HCT116 (cell line): ENCODE measurements around the gene PPP1R37. TPM values are rescaled to one million over a fixed set of nuclear protein-coding genes. Genes with fewer than 3 reads are reported as not detected.

Source experiments
- ATAC-seq: fragments of 200-7000 bp; cut with Tn5 transposase; 2 replicates; pipeline ENCODE4 v1.9.1; 2020; ENCODE audit warnings: mild to moderate bottlenecking, moderate library complexity
- BruUV-seq: library from RNA; stranded (reverse); fragments of 400-500 nt; replicated peaks from 2 replicates; lab custom pipeline; 2021; lab: Mats Ljungman, UMichigan
- CTCF ChIA-PET: fragments of 300-600 bp; sonication (Branson Sonifier 250); formaldehyde crosslinking; loops from one replicate; lab custom pipeline; 2021; ENCODE audit warnings: antibody characterized with exemption; lab: Charles Lee
- POLR2A ChIA-PET: fragments of 300-600, 350-600 bp; sonication (Branson Sonifier 250); formaldehyde crosslinking; loops from one replicate; lab custom pipeline; 2021; ENCODE audit warnings: antibody characterized with exemption; lab: Charles Lee
- RAD21 ChIA-PET, 2 experiments: fragments of 300-600 bp; sonication (Branson Sonifier 250); formaldehyde crosslinking; loops; one replicate each; lab custom pipeline; 2023; ENCODE audit warnings: low total read pairs in 2 of 2; ENCODE audit not compliant: uncharacterized antibody in 2 of 2, unreplicated experiment in 2 of 2, low non-redundant PET in 1 of 2; lab: Charles Lee
- DNase-seq: peaks from one replicate; pipeline ENCODE4 v3.0.0-alpha.2; 2010; ENCODE audit warnings: low read depth, low spot score
- H2AFZ ChIP-seq: fragments of 200-600 bp; shearing (Covaris generic), sonication (generic); 2 replicates; pipeline ENCODE4 v1.6.1; 2017; ENCODE audit warnings: low read depth, mixed run types, mixed read lengths, antibody characterized with exemption, low read length; ENCODE audit not compliant: poor library complexity, severe bottlenecking
- H3K27ac ChIP-seq: 2 replicates; pipeline ENCODE4 v1.5.1; 2012; ENCODE audit warnings: low read depth, low read length
- H3K27me3 ChIP-seq: fragments of 200-600 bp; sonication (generic); 2 replicates; pipeline ENCODE4 v1.6.1; 2016; ENCODE audit warnings: mixed run types, low read length, mixed read lengths; ENCODE audit not compliant: insufficient read depth
- H3K36me3 ChIP-seq, 2 experiments: fragments of 200-500 bp in 1 of 2; fragments of 200-600 bp in 1 of 2; sonication (Bioruptor generic) in 1 of 2; sonication (generic) in 1 of 2; 2 replicates each; pipeline versions ENCODE4 v1.5.1 to v1.6.1; 2014 to 2016; ENCODE audit warnings: low read length in 2 of 2, inconsistent platforms in 1 of 2, mixed read lengths in 1 of 2, mixed run types in 1 of 2; ENCODE audit not compliant: insufficient read depth in 2 of 2, control insufficient read depth in 1 of 2
- H3K4me1 ChIP-seq, 2 experiments: fragments of 200-600 bp in 1 of 2; sonication (generic) in 1 of 2; 2 replicates each; pipeline versions ENCODE4 v1.5.1 to v1.6.1; 2012 to 2017; ENCODE audit warnings: low read length in 2 of 2, inconsistent platforms in 1 of 2, mild to moderate bottlenecking in 1 of 2, mixed read lengths in 1 of 2, mixed run types in 1 of 2, moderate library complexity in 1 of 2; ENCODE audit not compliant: insufficient read depth in 2 of 2, control insufficient read depth in 1 of 2
- H3K4me2 ChIP-seq: fragments of 200-600 bp; sonication (generic); 2 replicates; pipeline ENCODE4 v1.6.1; 2017; ENCODE audit warnings: mixed run types, low read length, mixed read lengths
- H3K4me3 ChIP-seq, 2 experiments: fragments of 200-600 bp in 1 of 2; sonication (generic) in 1 of 2; replicated peaks in 1 of 2; 2 replicates each; pipeline ENCODE4 v1.5.1; 2011 to 2016; ENCODE audit warnings: low read length in 2 of 2, control low read depth in 1 of 2, low read depth in 1 of 2, mild to moderate bottlenecking in 1 of 2, mixed read lengths in 1 of 2, mixed run types in 1 of 2
- H3K79me2 ChIP-seq: fragments of 200-600 bp; sonication (generic); 2 replicates; pipeline ENCODE4 v1.6.1; 2017; ENCODE audit warnings: mild to moderate bottlenecking, mixed run types, low read length, moderate library complexity, mixed read lengths; ENCODE audit not compliant: insufficient read depth
- H3K9ac ChIP-seq: fragments of 200-600 bp; sonication (generic); 2 replicates; pipeline ENCODE4 v1.6.1; 2016; ENCODE audit warnings: low read length, mixed read lengths
- H3K9me2 ChIP-seq: fragments of 200-600 bp; sonication (generic), shearing (Covaris generic); 2 replicates; pipeline ENCODE4 v1.6.1; 2017; ENCODE audit warnings: mixed run types, mild to moderate bottlenecking, moderate library complexity; ENCODE audit not compliant: insufficient read depth
- H3K9me3 ChIP-seq, 2 experiments: fragments of 200-500 bp in 1 of 2; fragments of 200-600 bp in 1 of 2; sonication (Bioruptor generic) in 1 of 2; sonication (generic) in 1 of 2; 2 replicates each; pipeline ENCODE4 v1.6.1; 2014 to 2017; ENCODE audit warnings: low read length in 2 of 2, mixed read lengths in 2 of 2, inconsistent platforms in 1 of 2, low read depth in 1 of 2, mild to moderate bottlenecking in 1 of 2, mixed run types in 1 of 2, moderate library complexity in 1 of 2; ENCODE audit not compliant: control insufficient read depth in 1 of 2, insufficient read depth in 1 of 2
- H4K20me1 ChIP-seq: fragments of 200-600 bp; sonication (generic), shearing (Covaris generic); 2 replicates; pipeline ENCODE4 v1.6.1; 2017; ENCODE audit warnings: mixed run types, mild to moderate bottlenecking, moderate library complexity; ENCODE audit not compliant: insufficient read depth
- CEBPB ChIP-seq: IDR thresholded peaks from 2 replicates; pipeline ENCODE4 v1.6.1; 2012; ENCODE audit warnings: low read depth
- EZH2 ChIP-seq: fragments of 200-600 bp; sonication (generic); IDR thresholded peaks from 2 replicates; pipeline ENCODE4 v1.6.1; 2017; ENCODE audit warnings: antibody characterized with exemption, mixed run types
- EZH2phosphoT487 ChIP-seq: fragments of 200-600 bp; IDR thresholded peaks from 2 replicates; pipeline ENCODE4 v1.6.1; 2018; ENCODE audit warnings: antibody characterized with exemption, borderline replicate concordance
- POLR2A ChIP-seq: IDR thresholded peaks from 2 replicates; pipeline ENCODE4 v1.7.0; 2011; ENCODE audit warnings: borderline replicate concordance; ENCODE audit not compliant: insufficient read depth, insufficient read length; ENCODE audit errors: extremely low read depth
- RAD21 ChIP-seq: IDR thresholded peaks from 2 replicates; pipeline ENCODE4 v1.6.1; 2012; ENCODE audit warnings: low read depth, mild to moderate bottlenecking
- SIN3A ChIP-seq: IDR thresholded peaks from 2 replicates; pipeline ENCODE4 v1.6.1; 2012; ENCODE audit warnings: low read depth
- SRF ChIP-seq: IDR thresholded peaks from 2 replicates; pipeline ENCODE4 v1.6.1; 2012; ENCODE audit warnings: low read depth
- ZNF274 ChIP-seq: fragments of 200-500 bp; sonication (Bioruptor generic); IDR thresholded peaks from 2 replicates; pipeline ENCODE4 v1.6.1; 2014; ENCODE audit warnings: mild to moderate bottlenecking, low read depth, low read length, inconsistent platforms
- intact Hi-C: fragments of 100-400 bp; cut with micrococcal nuclease; formaldehyde crosslinking; loops from 2 replicates; pipeline ENCODE4 v1.10.0; 2022
- total RNA-seq: library from RNA; stranded (reverse); gene quantifications from one replicate; pipeline ENCODE4 v1.2.1, GENCODE V29; 2021; ENCODE audit not compliant: unreplicated experiment

The PPP1R37 gene
- total RNA-seq, 1 experiment from 2014 or later, result 32.7 TPM

DNA sequence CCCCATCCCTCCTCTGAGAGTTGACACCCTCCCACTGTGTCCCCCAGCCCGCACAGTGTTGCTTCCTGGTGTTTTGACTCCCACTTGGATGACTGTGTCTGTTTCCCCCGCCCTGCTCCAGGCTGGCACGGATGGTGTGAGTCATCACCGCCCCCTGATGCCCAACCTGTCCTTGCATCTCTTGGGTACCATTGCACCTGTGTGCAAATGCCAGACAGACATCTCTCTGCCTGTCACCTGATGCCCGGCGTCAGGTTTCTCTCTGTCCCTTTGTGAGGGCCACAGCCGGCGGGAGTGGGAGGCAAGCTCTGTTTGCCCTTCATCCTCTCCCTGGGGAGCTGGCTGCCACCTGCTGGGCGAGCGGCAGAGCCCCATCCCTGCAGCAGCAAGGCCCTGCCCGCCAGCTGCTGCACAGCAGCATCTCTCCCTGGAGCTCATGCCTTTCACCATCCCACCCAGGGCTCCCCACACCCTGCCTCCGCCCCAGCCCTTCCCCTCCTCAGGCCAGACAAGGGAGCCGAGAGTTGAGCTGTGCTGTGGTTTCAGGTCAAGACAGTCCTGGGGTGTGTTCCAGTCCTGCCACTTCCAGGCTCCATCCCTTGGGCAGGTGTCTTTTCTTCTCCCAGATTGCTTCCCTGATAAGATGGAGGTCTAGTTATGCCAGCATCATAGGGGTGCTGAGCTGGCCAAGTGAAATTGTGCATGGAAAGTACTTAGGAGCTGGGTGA lies 38.1 kb downstream of the PPP1R37 start (continued):
- TF ChIP-seq SIN3A (no peak), POLR2A (no peak), ZNF274 (no peak)

DNA sequence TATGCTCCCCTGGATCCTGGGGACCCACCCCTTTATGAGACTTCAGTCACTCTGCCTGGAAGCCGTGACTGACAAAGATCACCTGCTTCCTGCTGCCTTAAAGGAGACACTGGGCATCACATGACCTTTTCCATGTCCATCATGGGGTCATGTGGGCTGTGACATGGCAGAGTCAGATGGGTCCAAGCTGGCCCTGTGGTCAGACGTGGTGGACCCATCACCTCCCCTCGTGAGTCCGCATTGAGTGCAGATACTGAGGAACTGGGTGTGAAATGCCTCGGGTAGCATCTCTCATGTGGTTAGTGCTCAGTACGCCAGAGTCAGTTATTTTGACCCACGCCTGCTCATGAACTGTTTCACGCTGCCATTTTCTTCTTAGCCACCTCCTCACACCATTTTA lies 40.7 kb downstream of the PPP1R37 start:
- ChIA-PET RAD21 (no interaction called here), CTCF (no interaction called here), POLR2A (no interaction called here)
- no peak for DNase-seq
- Histone ChIP-seq H3K9ac (no peak overlapping the region), H3K4me1 (peaks cover 12 to 20% of the 10 kb centered on the region in 2 experiments; a peak in 3 of 4 replicates), H3K27ac (no peak overlapping the region), H3K9me3 (no peaks in the 10 kb centered on the region), H3K4me2 (no peak overlapping the region), H3K36me3 (no peaks in the 10 kb centered on the region), H2AFZ (no peak overlapping the region), H3K4me3 (no peak overlapping the region), H3K79me2 (peaks cover 61% of the 10 kb centered on the region; the same call in 1 of the 2 replicates), H4K20me1 (no peaks in the 10 kb centered on the region), H3K27me3 (no peaks in the 10 kb centered on the region), H3K9me2 (no peaks in the 10 kb centered on the region)
- BruUV-seq, result no TSS peak
- ATAC-seq, result no peak
- intact Hi-C loops, result no loop called here
- TF ChIP-seq ZNF274, result no peak
- no peak for TF ChIP-seq RAD21
- no peak for TF ChIP-seq EZH2phosphoT487
- TF ChIP-seq SRF, result no peak
- no peak for TF ChIP-seq POLR2A
- no peak for TF ChIP-seq EZH2
- no peak for TF ChIP-seq CEBPB
